Right hindlimb (tissue), 1 donor: ENCODE results near the gene BOD1L2.

Experiments
- DNase-seq: peaks from one replicate; pipeline ENCODE4 v3.0.0-alpha.2; 2018

Gene BOD1L2

DNA sequence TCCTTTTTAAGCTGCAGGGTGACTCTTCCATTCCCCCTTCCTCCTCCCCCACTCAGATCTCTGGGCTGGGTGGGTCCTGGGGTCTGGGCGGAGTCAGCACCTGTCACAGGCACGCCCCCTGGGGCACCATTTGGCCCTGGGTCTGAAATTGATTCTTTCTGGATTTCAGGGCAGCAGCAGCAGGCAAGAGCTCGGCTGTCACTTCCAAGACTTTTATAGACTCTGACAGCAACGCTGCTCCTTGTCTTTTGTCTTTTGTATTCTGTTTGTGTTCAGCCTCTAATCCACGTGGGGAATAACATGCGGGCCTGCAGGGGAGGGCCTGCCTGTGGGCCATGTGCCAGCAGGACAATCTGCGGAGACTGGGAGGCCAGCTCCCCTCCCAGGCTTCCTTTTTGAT is 3.9 kb downstream of the BOD1L2 start:
- peak; percentile 36 for DNase-seq

DNA sequence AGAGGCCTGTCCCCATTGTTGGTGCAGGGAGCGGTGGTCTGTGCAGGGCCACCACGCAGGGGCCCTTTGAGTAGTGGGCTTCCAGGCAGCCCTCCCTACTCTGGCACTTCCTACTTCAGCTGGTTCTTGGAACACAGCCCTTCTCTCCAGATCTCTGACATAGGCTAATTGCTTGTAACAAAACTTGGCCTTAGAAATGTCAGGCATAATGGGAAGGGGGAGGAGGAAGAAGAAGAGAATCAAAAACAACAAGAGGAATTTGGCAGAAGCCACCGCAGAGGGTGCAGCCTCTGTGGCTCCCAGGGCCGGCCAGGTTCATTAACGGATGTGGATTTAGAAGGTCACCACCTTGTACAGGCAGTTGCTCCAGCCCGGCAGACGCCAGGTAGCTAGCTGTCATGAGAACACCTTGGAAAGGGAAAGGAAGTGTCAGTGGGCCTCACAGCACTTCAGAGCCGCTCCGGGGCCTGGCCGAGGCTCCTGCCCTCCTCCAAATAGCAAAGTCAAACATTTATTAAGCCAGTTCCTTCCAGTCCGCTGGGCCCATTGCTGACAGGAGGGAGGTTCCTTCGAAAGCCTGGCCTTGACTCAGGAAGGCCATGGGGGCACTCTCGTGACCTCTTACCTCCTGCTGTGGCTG is 7.4 kb downstream of the BOD1L2 start:
- no peak for DNase-seq

DNA sequence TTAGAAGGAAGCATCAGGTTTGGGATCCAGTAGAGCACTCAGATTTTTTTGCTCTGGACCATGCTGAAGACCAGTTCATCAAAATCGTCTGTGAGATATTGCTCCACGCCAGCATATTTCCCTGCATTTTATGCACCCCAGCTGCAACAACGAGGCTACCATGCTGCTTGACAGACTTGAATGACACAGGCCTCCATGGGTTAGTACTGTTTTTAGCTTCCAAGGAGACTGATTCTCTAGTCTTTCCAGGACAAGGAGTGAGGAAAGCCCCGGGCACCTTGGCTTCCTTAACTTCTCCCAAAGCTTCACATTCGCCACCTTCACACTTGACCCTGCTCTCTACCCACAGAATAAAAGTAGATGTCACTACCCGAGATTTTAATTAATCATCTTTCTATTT is 17.5 kb downstream of the BOD1L2 start:
- DNase-seq = no peak

- no peak for DNase-seq
These were observed 20.9 kb downstream of the BOD1L2 start for GRCh38 chr18:57167617-57168308.

GRCh38 chr18:57171026-57171425 is 24.1 kb downstream of the BOD1L2 start:
- DNase-seq = no peak

GRCh38 chr18:57175532-57175931 is 28.6 kb downstream of the BOD1L2 start:
- no peak for DNase-seq

DNA sequence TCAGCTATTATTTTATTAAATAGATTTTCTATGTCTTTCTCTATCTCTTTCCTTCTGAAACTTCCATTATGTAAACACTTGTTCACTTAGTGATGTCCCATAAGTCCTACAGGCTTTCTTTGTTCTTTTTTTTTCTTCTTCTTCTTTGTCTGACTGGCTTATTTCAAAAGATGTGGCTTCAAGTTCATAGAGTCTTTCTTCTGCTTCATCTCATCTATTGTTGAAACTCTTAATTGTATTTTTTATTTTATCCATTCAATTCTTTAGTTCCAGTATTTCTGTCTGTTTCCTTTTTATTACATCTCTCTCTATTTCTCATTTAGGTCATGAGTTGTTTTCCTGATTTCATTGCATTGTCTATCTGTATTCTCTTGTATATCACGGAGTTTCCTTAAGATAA is 38.5 kb downstream of the BOD1L2 start:
- DNase-seq = no peak

GRCh38 chr18:57188851-57189557 is 42.1 kb downstream of the BOD1L2 start:
- no peak for DNase-seq

DNA sequence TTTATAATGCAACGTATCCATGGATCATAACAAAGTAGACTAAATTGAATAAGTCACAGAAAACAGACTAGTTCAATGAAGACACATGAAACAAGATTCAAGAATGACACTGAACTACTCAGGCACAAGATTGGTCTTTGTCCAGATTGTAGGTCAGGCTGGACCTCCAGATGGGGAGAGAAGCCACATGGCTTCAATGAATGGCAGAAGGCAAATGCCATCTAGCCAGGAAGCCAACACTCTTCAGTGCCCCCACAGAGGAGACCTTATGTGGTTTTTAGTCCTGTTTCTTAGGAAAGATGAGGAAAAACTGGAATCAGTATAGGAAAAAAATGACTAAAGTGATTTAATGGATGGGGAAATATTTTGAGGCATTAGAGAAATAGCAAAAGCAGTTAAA is 43.1 kb downstream of the BOD1L2 start:
- DNase-seq = no peak

GRCh38 chr18:57194070-57194469 is 47.2 kb downstream of the BOD1L2 start:
- no peak for DNase-seq

DNA sequence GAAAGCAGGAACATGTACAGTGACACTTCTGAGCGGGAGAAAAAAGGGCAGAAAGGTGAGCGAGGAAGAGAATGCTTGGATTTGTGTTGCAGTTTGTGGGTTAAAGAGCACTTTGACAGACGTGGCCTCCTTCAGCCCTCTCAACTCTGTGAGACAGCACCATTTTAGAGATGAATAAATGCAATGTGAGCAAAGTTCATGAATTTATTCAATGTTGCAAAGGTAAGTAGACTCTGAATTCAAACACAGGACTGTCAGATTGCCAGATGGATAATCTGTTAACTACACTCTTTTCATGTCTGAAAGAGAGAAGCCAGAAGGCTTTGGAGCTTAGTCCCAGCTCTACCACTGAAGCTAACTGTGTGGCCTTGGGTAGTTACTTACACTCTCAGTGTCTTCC is 47.7 kb downstream of the BOD1L2 start:
- no peak for DNase-seq

GRCh38 chr18:57195341-57195740 is 48.5 kb downstream of the BOD1L2 start:
- DNase-seq = no peak

- no peak for DNase-seq
These were observed 50.4 kb downstream of the BOD1L2 start for GRCh38 chr18:57197261-57197660.

- no peak for DNase-seq
These were observed 51.2 kb downstream of the BOD1L2 start for GRCh38 chr18:57198073-57198472.
